Fibroblast of lung (primary cell): ENCODE results near the gene ARIH2. TPM values are rescaled to one million over a fixed set of nuclear protein-coding genes. Genes with fewer than 3 reads are reported as not detected.

Source experiments
- DNase-seq, 2 donors: peaks; one replicate each; pipeline versions ENCODE4 v3.0.0 to v3.0.0-alpha.2; 2010; ENCODE audit warnings: low read depth in 2 of 2
- H2AFZ ChIP-seq: 2 replicates; pipeline ENCODE4 v1.5.1; 2012; ENCODE audit warnings: low read length, control low read depth, inconsistent platforms
- H3K27ac ChIP-seq: 2 replicates; pipeline ENCODE4 v1.5.1; 2011; ENCODE audit warnings: low read length, control low read depth; ENCODE audit not compliant: insufficient read depth
- H3K27me3 ChIP-seq: 2 replicates; pipeline ENCODE4 v1.5.1; 2011; ENCODE audit warnings: mild to moderate bottlenecking, low read length; ENCODE audit not compliant: control insufficient read depth, insufficient read depth
- H3K36me3 ChIP-seq: 2 replicates; pipeline ENCODE4 v1.5.1; 2011; ENCODE audit warnings: low read length; ENCODE audit not compliant: control insufficient read depth, insufficient read depth
- H3K4me1 ChIP-seq: 2 replicates; pipeline ENCODE4 v1.5.1; 2011; ENCODE audit warnings: low read length; ENCODE audit not compliant: control insufficient read depth, insufficient read depth; ENCODE audit errors: extremely low read depth
- H3K4me2 ChIP-seq: 2 replicates; pipeline ENCODE4 v1.5.1; 2011; ENCODE audit warnings: low read length, control low read depth; ENCODE audit not compliant: insufficient read depth; ENCODE audit errors: extremely low read depth
- H3K4me3 ChIP-seq, 4 experiments: fragments of 200-600 bp in 1 of 4; sonication (generic) in 1 of 4; replicated peaks in 1 of 4; 2 replicates each; pipeline ENCODE4 v1.5.1; 2011 to 2016; ENCODE audit warnings: low read length in 4 of 4, low read depth in 3 of 4, mild to moderate bottlenecking in 3 of 4, control low read depth in 2 of 4, inconsistent platforms in 1 of 4, mixed read lengths in 1 of 4; ENCODE audit not compliant: insufficient read depth in 1 of 4; ENCODE audit errors: control extremely low read depth in 1 of 4
- H3K79me2 ChIP-seq: 2 replicates; pipeline ENCODE4 v1.5.1; 2012; ENCODE audit warnings: mild to moderate bottlenecking, low read length, inconsistent platforms; ENCODE audit not compliant: control insufficient read depth, insufficient read depth
- H3K9ac ChIP-seq: 2 replicates; pipeline ENCODE4 v1.5.1; 2011; ENCODE audit warnings: mild to moderate bottlenecking, low read length, control low read depth; ENCODE audit not compliant: insufficient read depth
- H3K9me3 ChIP-seq: 2 replicates; pipeline ENCODE4 v1.5.1; 2012; ENCODE audit warnings: low read depth, low read length; ENCODE audit not compliant: control insufficient read depth, insufficient read depth
- H4K20me1 ChIP-seq: 2 replicates; pipeline ENCODE4 v1.5.1; 2011; ENCODE audit warnings: low read length; ENCODE audit not compliant: control insufficient read depth, insufficient read depth; ENCODE audit errors: extremely low read depth
- EZH2 ChIP-seq: IDR thresholded peaks from 2 replicates; pipeline ENCODE4 v1.5.1; 2012; ENCODE audit warnings: low read length, control low read depth, mild to moderate bottlenecking; ENCODE audit errors: missing control alignments
- polyA plus RNA-seq, 2 donors: library from polyadenylated mRNA; depleted of rRNA in 1 of 2; stranded (reverse) in 1 of 2; unstranded in 1 of 2; fragments of >200 nt; gene quantifications; 2 replicates each; pipeline ENCODE4 v1.2.1, GENCODE V29; 2011 to 2012; ENCODE audit warnings: missing spikeins in 1 of 2
- total RNA-seq: library from RNA; depleted of rRNA; stranded (reverse); fragments of >200 nt; gene quantifications from 2 replicates; pipeline ENCODE4 v1.2.1, GENCODE V29; 2014
- TF ChIP-seq, protein P1 (sequence below), 2 donors: IDR thresholded peaks in 1 of 2; conservative IDR thresholded peaks in 1 of 2; 1 replicate in 1 of 2; 2 replicates in 1 of 2; pipeline ENCODE4 v1.5.1; 2011 to 2012; ENCODE audit warnings: low read length in 2 of 2, control low read depth in 1 of 2, inconsistent platforms in 1 of 2, low read depth in 1 of 2, mild to moderate bottlenecking in 1 of 2

ARIH2 gene
- total and polyA plus RNA-seq, 2 donors (not counting 1 experiment from before 2014, with no cell fraction given): 71.4 to 91.7 TPM

DNA sequence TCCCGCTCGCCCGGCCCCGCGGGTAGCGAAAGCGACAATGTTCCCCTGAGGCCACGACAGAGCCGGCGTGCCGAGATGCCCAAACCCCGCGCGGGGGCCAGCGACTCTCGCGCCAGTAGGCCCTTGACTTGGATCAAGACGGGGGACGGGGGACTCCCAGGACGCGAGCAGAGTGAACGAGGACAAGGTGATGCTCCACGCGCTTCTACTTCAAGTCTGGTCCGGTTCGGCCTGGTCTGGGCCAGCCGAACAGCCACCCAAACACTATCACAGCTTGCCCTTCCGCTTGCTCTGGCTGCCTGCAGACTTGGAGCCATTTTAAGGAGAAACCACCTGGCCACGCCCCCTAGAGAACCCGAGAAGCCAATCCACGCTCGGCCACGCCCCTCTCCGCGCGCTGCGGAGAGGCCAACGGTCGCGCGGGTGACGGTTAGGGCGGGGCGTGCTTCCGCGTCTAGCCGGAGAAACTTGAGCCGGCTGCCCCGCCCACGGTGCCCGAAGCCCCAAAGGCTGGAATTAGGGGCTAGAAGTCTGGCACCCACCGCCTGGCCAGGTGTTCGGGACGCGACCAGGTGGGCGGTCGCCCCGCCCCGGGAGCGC lies 102.7 kb downstream of the ARIH2 start:
- Histone ChIP-seq H3K4me2 (peak overlapping the region; percentile 86), H3K4me3 (peak overlapping the region; percentile 88 to 95 (median 93)), H3K27me3 (no peaks in the 10 kb centered on the region), H2AFZ (peak overlapping the region; percentile 34), H3K79me2 (peaks cover 39% of the 10 kb centered on the region), H3K27ac (peak overlapping the region; percentile 89), H3K36me3 (peaks cover 30% of the 10 kb centered on the region), H3K9ac (peak overlapping the region; percentile 98), H4K20me1 (no peaks in the 10 kb centered on the region), H3K9me3 (no peaks in the 10 kb centered on the region), H3K4me1 (peaks cover 11% of the 10 kb centered on the region)
- peak; percentile 93 to 97 for DNase-seq
- TF ChIP-seq EZH2: no peak
- TF ChIP-seq, protein P1, sequence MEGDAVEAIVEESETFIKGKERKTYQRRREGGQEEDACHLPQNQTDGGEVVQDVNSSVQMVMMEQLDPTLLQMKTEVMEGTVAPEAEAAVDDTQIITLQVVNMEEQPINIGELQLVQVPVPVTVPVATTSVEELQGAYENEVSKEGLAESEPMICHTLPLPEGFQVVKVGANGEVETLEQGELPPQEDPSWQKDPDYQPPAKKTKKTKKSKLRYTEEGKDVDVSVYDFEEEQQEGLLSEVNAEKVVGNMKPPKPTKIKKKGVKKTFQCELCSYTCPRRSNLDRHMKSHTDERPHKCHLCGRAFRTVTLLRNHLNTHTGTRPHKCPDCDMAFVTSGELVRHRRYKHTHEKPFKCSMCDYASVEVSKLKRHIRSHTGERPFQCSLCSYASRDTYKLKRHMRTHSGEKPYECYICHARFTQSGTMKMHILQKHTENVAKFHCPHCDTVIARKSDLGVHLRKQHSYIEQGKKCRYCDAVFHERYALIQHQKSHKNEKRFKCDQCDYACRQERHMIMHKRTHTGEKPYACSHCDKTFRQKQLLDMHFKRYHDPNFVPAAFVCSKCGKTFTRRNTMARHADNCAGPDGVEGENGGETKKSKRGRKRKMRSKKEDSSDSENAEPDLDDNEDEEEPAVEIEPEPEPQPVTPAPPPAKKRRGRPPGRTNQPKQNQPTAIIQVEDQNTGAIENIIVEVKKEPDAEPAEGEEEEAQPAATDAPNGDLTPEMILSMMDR (conservative IDR thresholded peaks at IDR 0.05 in 1 of 2, IDR thresholded peaks at IDR 0.05 in 1 of 2; ENCODE audit: low read depth in 1 of 2, low read length in 2 of 2): no peak

- Histone ChIP-seq H3K79me2 (peaks cover 45% of the 10 kb centered on the region), H3K4me1 (peaks cover 12% of the 10 kb centered on the region), H4K20me1 (no peaks in the 10 kb centered on the region), H3K9me3 (no peaks in the 10 kb centered on the region), H3K4me2 (peak within 1 kb of the TSS; percentile 86), H3K27me3 (no peaks in the 10 kb centered on the region), H3K4me3 (peak within 1 kb of the TSS; percentile 88 to 95 (median 93)), H3K27ac (peak within 1 kb of the TSS; percentile 89), H3K36me3 (peaks cover 31% of the 10 kb centered on the region), H3K9ac (peak within 1 kb of the TSS; percentile 98), H2AFZ (peak within 1 kb of the TSS; percentile 63)
- DNase-seq: peak; percentile 91 to 94
- no peak for TF ChIP-seq EZH2
- TF ChIP-seq, protein P1 (conservative IDR thresholded peaks at IDR 0.05 in 1 of 2, IDR thresholded peaks at IDR 0.05 in 1 of 2; ENCODE audit: low read depth in 1 of 2, low read length in 2 of 2): peak; percentile 77 to 86
Measured at GRCh38 chr3:49021813-49022687, 103.4 kb downstream of the ARIH2 start, which contains the start of gene NDUFAF3. Gene NDUFAF3 (plus strand): TSS chr3:49022121. CDS start chr3:49022145, 24 bp downstream.

DNA sequence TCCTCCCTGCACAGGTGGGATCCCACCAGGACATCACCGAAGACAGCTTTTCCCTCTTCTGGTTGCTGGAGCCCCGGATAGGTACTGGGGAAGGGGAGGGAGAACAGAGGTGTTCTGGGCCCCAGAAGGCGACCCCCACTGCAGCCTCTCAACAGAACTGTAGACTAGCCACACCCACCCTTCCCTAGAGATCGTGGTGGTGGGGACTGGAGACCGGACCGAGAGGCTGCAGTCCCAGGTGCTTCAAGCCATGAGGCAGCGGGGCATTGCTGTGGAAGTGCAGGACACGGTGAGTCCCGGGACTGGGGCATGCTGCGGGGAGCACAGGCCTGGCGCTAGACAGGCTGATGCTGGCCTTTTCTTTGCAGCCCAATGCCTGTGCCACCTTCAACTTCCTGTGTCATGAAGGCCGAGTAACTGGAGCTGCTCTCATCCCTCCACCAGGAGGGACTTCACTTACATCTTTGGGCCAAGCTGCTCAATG lies 104.1 kb downstream of the ARIH2 start:
- H2AFZ ChIP-seq: no peak overlapping the region
- H3K79me2 ChIP-seq: peaks cover 49% of the 10 kb centered on the region
- peaks cover 8% of the 10 kb centered on the region for H3K4me1 ChIP-seq
- no peaks in the 10 kb centered on the region for H4K20me1 ChIP-seq
- peak overlapping the region; percentile 88 to 95 (median 93) for H3K4me3 ChIP-seq
- no peak for DNase-seq
- H3K27me3 ChIP-seq: no peaks in the 10 kb centered on the region
- peak overlapping the region; percentile 86 for H3K4me2 ChIP-seq
- H3K9me3 ChIP-seq: no peaks in the 10 kb centered on the region
- H3K36me3 ChIP-seq: peaks cover 32% of the 10 kb centered on the region
- TF ChIP-seq, protein P1 (conservative IDR thresholded peaks at IDR 0.05 in 1 of 2, IDR thresholded peaks at IDR 0.05 in 1 of 2; ENCODE audit: low read depth in 1 of 2, low read length in 2 of 2): no peak
- TF ChIP-seq EZH2: no peak
- peak overlapping the region; percentile 98 for H3K9ac ChIP-seq
- H3K27ac ChIP-seq: peak overlapping the region; percentile 89
